ENCODE measurements around the gene FLRT1. TPM values are rescaled to one million over a fixed set of nuclear protein-coding genes. Genes with fewer than 3 reads are reported as not detected.

FLRT1 gene
- total RNA-seq, 1 donor, result under 0.01 TPM

- no peak overlapping the region for H3K4me3 ChIP-seq (ENCODE audit: low read depth, low read length)
- no peak for DNase-seq (ENCODE audit: low read depth)
- no peak for TF ChIP-seq CTCF (IDR thresholded peaks at IDR 0.05; ENCODE audit: insufficient read depth, low read depth, low read length)
These were observed 42.6 kb downstream of the FLRT1 start for GRCh38 chr11:64078284-64078683.

GRCh38 chr11:64078905-64079304 lies 43.2 kb downstream of the FLRT1 start:
- DNase-seq (ENCODE audit: low read depth), result no peak
- no peak for TF ChIP-seq CTCF (IDR thresholded peaks at IDR 0.05; ENCODE audit: insufficient read depth, low read depth, low read length)
- H3K4me3 ChIP-seq (ENCODE audit: low read depth, low read length), result no peak overlapping the region

- no peak overlapping the region for H3K4me3 ChIP-seq (ENCODE audit: low read depth, low read length)
- no peak for TF ChIP-seq CTCF (IDR thresholded peaks at IDR 0.05; ENCODE audit: insufficient read depth, low read depth, low read length)
- DNase-seq (ENCODE audit: low read depth), result no peak
These were observed 44.7 kb downstream of the FLRT1 start for GRCh38 chr11:64080390-64080789.

- TF ChIP-seq CTCF (IDR thresholded peaks at IDR 0.05; ENCODE audit: insufficient read depth, low read depth, low read length), result no peak
- H3K4me3 ChIP-seq (ENCODE audit: low read depth, low read length), result no peak overlapping the region
- DNase-seq (ENCODE audit: low read depth), result no peak
These were observed 46.2 kb downstream of the FLRT1 start for GRCh38 chr11:64081745-64082442.

GRCh38 chr11:64083398-64084080 lies 47.8 kb downstream of the FLRT1 start:
- TF ChIP-seq CTCF (IDR thresholded peaks at IDR 0.05; ENCODE audit: insufficient read depth, low read depth, low read length), result no peak
- DNase-seq (ENCODE audit: low read depth), result no peak
- no peak overlapping the region for H3K4me3 ChIP-seq (ENCODE audit: low read depth, low read length)

- DNase-seq (ENCODE audit: low read depth), result no peak
- H3K4me3 ChIP-seq (ENCODE audit: low read depth, low read length), result no peak overlapping the region
- TF ChIP-seq CTCF (IDR thresholded peaks at IDR 0.05; ENCODE audit: insufficient read depth, low read depth, low read length), result no peak
These were observed 48.6 kb downstream of the FLRT1 start for GRCh38 chr11:64084146-64084950.

Data from fibroblast of villous mesenchyme (primary cell).